Osteoblast (primary cell): ENCODE data around the gene NR3C2. TPM values are rescaled to one million over a fixed set of nuclear protein-coding genes. Genes with fewer than 3 reads are reported as not detected.

Experiments used
- DNase-seq: peaks from one replicate; pipeline ENCODE4 v3.0.0; 2011; ENCODE audit warnings: low spot score, mixed read lengths; ENCODE audit not compliant: insufficient read length; ENCODE audit errors: missing footprints
- H2AFZ ChIP-seq: 2 replicates; pipeline ENCODE4 v1.6.0; 2011; ENCODE audit warnings: mild to moderate bottlenecking, low read length
- H3K27ac ChIP-seq: 2 replicates; pipeline ENCODE4 v1.5.1; 2011; ENCODE audit warnings: mild to moderate bottlenecking, low read depth, low read length, moderate library complexity
- H3K27me3 ChIP-seq: 2 replicates; pipeline ENCODE4 v1.6.0; 2012; ENCODE audit warnings: mild to moderate bottlenecking, control low read depth, inconsistent platforms, low read length, moderate library complexity; ENCODE audit not compliant: insufficient read depth
- H3K36me3 ChIP-seq: 2 replicates; pipeline ENCODE4 v1.5.1; 2011; ENCODE audit warnings: mild to moderate bottlenecking, low read length, control low read depth, moderate library complexity; ENCODE audit not compliant: insufficient read depth
- H3K4me1 ChIP-seq: 2 replicates; pipeline ENCODE4 v1.5.1; 2011; ENCODE audit warnings: mild to moderate bottlenecking, low read length, control low read depth, moderate library complexity; ENCODE audit not compliant: insufficient read depth
- H3K4me2 ChIP-seq: 2 replicates; pipeline ENCODE4 v1.6.0; 2011; ENCODE audit warnings: mild to moderate bottlenecking, low read length; ENCODE audit not compliant: insufficient read depth
- H3K4me3 ChIP-seq: fragments of 200-600 bp; sonication (generic); 3 replicates; pipeline ENCODE4 v1.5.1; 2012; ENCODE audit warnings: mild to moderate bottlenecking, low read length, inconsistent platforms; ENCODE audit not compliant: insufficient read depth
- H3K79me2 ChIP-seq: 2 replicates; pipeline ENCODE4 v1.6.0; 2012; ENCODE audit warnings: mild to moderate bottlenecking, low read length, control low read depth, inconsistent platforms; ENCODE audit not compliant: insufficient read depth
- H3K9me3 ChIP-seq: 2 replicates; pipeline ENCODE4 v1.5.1; 2011; ENCODE audit warnings: low read depth, low read length, control low read depth
- H4K20me1 ChIP-seq: 2 replicates; pipeline ENCODE4 v1.6.0; 2012; ENCODE audit warnings: mild to moderate bottlenecking, low read length, control low read depth; ENCODE audit not compliant: insufficient read depth
- CTCF ChIP-seq: IDR thresholded peaks from 2 replicates; pipeline ENCODE4 v1.5.1; 2011; ENCODE audit warnings: mild to moderate bottlenecking, low read depth, low read length, moderate library complexity; ENCODE audit errors: extremely low read depth
- total RNA-seq: library from RNA; depleted of rRNA; stranded (reverse); fragments of >200 nt; gene quantifications from 2 replicates; pipeline ENCODE4 v1.2.3, GENCODE V29; 2012

NR3C2 gene
- total RNA-seq, 1 donor: 0.72 TPM

- Histone ChIP-seq H4K20me1 (no peaks in the 10 kb centered on the region), H3K4me1 (no peaks in the 10 kb centered on the region), H3K36me3 (no peaks in the 10 kb centered on the region), H3K4me2 (no peak overlapping the region), H3K9me3 (no peaks in the 10 kb centered on the region), H3K27me3 (no peaks in the 10 kb centered on the region), H3K27ac (no peak overlapping the region), H2AFZ (no peak overlapping the region), H3K4me3 (no peak overlapping the region), H3K79me2 (no peaks in the 10 kb centered on the region)
- no peak for TF ChIP-seq CTCF
- DNase-seq: no peak
These were observed 158.5 kb downstream of the NR3C2 start for GRCh38 chr4:148283665-148284064.

GRCh38 chr4:148278310-148278709, 163.9 kb downstream of the NR3C2 start:
- H3K36me3 ChIP-seq: no peaks in the 10 kb centered on the region
- no peaks in the 10 kb centered on the region for H3K79me2 ChIP-seq
- H3K4me3 ChIP-seq: no peak overlapping the region
- DNase-seq: no peak
- H3K27me3 ChIP-seq: no peaks in the 10 kb centered on the region
- no peaks in the 10 kb centered on the region for H3K9me3 ChIP-seq
- TF ChIP-seq CTCF: no peak
- H2AFZ ChIP-seq: no peak overlapping the region
- no peak overlapping the region for H3K27ac ChIP-seq
- no peaks in the 10 kb centered on the region for H4K20me1 ChIP-seq
- no peaks in the 10 kb centered on the region for H3K4me1 ChIP-seq
- no peak overlapping the region for H3K4me2 ChIP-seq

- no peak for TF ChIP-seq CTCF
These were observed 166.9 kb downstream of the NR3C2 start for GRCh38 chr4:148275266-148275665.

GRCh38 chr4:148273501-148273986, 168.7 kb downstream of the NR3C2 start:
- TF ChIP-seq CTCF: no peak
- DNase-seq: no peak
- H4K20me1 ChIP-seq: no peaks in the 10 kb centered on the region
- no peak overlapping the region for H3K27ac ChIP-seq
- H3K4me3 ChIP-seq: no peak overlapping the region
- H3K9me3 ChIP-seq: no peaks in the 10 kb centered on the region
- no peaks in the 10 kb centered on the region for H3K36me3 ChIP-seq
- H3K27me3 ChIP-seq: no peaks in the 10 kb centered on the region
- H3K4me2 ChIP-seq: no peak overlapping the region
- no peak overlapping the region for H2AFZ ChIP-seq
- no peaks in the 10 kb centered on the region for H3K4me1 ChIP-seq
- no peaks in the 10 kb centered on the region for H3K79me2 ChIP-seq

More at GRCh38 chr4:148275266-148275665, 166.9 kb downstream of the NR3C2 start:
- H3K79me2 ChIP-seq: no peaks in the 10 kb centered on the region
- no peaks in the 10 kb centered on the region for H3K36me3 ChIP-seq
- no peak for DNase-seq
- no peaks in the 10 kb centered on the region for H3K27me3 ChIP-seq
- no peaks in the 10 kb centered on the region for H3K4me1 ChIP-seq
- no peak overlapping the region for H3K27ac ChIP-seq
- no peak overlapping the region for H2AFZ ChIP-seq
- H3K9me3 ChIP-seq: no peaks in the 10 kb centered on the region
- H3K4me2 ChIP-seq: no peak overlapping the region
- H3K4me3 ChIP-seq: no peak overlapping the region
- H4K20me1 ChIP-seq: no peaks in the 10 kb centered on the region
